ENCODE results near the gene TK2.
A peak's percentile ranks its signal among the peaks of the same experiment; 100 is the strongest.

TK2 gene

GRCh38 chr16:66529475-66529874 lies 20.4 kb downstream of the TK2 start:
- no peak for TF ChIP-seq CTCF (conservative IDR thresholded peaks at IDR 0.05; ENCODE audit: low read length)
- TF ChIP-seq EZH2phosphoT487 (IDR thresholded peaks at IDR 0.05; ENCODE audit: borderline replicate concordance) = no peak
- H3F3A ChIP-seq (ENCODE audit: low read depth) = peaks cover 2% of the 10 kb centered on the region; the same call in 1 of the 2 replicates
- H4K20me1 ChIP-seq (ENCODE audit: insufficient read depth, low read length, poor library complexity, severe bottlenecking) = no peaks in the 10 kb centered on the region
- no peak overlapping the region for H2AFZ ChIP-seq (ENCODE audit: low read length)
- H3K9me3 ChIP-seq (ENCODE audit: insufficient read depth, low read depth, low read length) = no peaks in the 10 kb centered on the region
- H3K27me3 ChIP-seq (ENCODE audit: insufficient read depth, low read length, poor library complexity, severe bottlenecking) = no peaks in the 10 kb centered on the region
- no peak overlapping the region for H3K9ac ChIP-seq (ENCODE audit: low read depth, low read length, poor library complexity, severe bottlenecking)
- peaks cover 9% of the 10 kb centered on the region; the same call in 1 of the 2 replicates for H3K36me3 ChIP-seq (ENCODE audit: insufficient read depth, low read length)
- H3K4me1 ChIP-seq (ENCODE audit: insufficient read depth, low read length, poor library complexity, severe bottlenecking) = peaks cover 27% of the 10 kb centered on the region
- no peak overlapping the region for H3K4me2 ChIP-seq (ENCODE audit: low read depth, low read length, poor library complexity, severe bottlenecking)
- H3K4me3 ChIP-seq (ENCODE audit: low read length, poor library complexity, severe bottlenecking) = no peak overlapping the region
- no peaks in the 10 kb centered on the region for H3K79me2 ChIP-seq (ENCODE audit: insufficient read depth, low read length)
- no peaks in the 10 kb centered on the region for H3K9me2 ChIP-seq (replicated peaks; ENCODE audit: low read depth, low read length)

- no peak overlapping the region for H3K9ac ChIP-seq (ENCODE audit: low read depth, low read length, poor library complexity, severe bottlenecking)
- no peaks in the 10 kb centered on the region for H3K27me3 ChIP-seq (ENCODE audit: insufficient read depth, low read length, poor library complexity, severe bottlenecking)
- H3K79me2 ChIP-seq (ENCODE audit: insufficient read depth, low read length) = no peaks in the 10 kb centered on the region
- no peak overlapping the region for H3K4me2 ChIP-seq (ENCODE audit: low read depth, low read length, poor library complexity, severe bottlenecking)
- no peaks in the 10 kb centered on the region for H3K9me2 ChIP-seq (replicated peaks; ENCODE audit: low read depth, low read length)
- no peaks in the 10 kb centered on the region for H3K9me3 ChIP-seq (ENCODE audit: insufficient read depth, low read depth, low read length)
- TF ChIP-seq EZH2phosphoT487 (IDR thresholded peaks at IDR 0.05; ENCODE audit: borderline replicate concordance) (no peak), CTCF (conservative IDR thresholded peaks at IDR 0.05; ENCODE audit: low read length) (no peak)
- H3F3A ChIP-seq (ENCODE audit: low read depth) = peaks cover 7% of the 10 kb centered on the region
- no peak overlapping the region for H2AFZ ChIP-seq (ENCODE audit: low read length)
- H4K20me1 ChIP-seq (ENCODE audit: insufficient read depth, low read length, poor library complexity, severe bottlenecking) = no peaks in the 10 kb centered on the region
- H3K36me3 ChIP-seq (ENCODE audit: insufficient read depth, low read length) = peaks cover 9% of the 10 kb centered on the region; the same call in 1 of the 2 replicates
- H3K4me3 ChIP-seq (ENCODE audit: low read length, poor library complexity, severe bottlenecking) = no peak overlapping the region
- H3K4me1 ChIP-seq (ENCODE audit: insufficient read depth, low read length, poor library complexity, severe bottlenecking) = peaks cover 38% of the 10 kb centered on the region
Measured at GRCh38 chr16:66528294-66528693, 21.6 kb downstream of the TK2 start.

- TF ChIP-seq EZH2phosphoT487 (IDR thresholded peaks at IDR 0.05; ENCODE audit: borderline replicate concordance) (no peak), CTCF (conservative IDR thresholded peaks at IDR 0.05; ENCODE audit: low read length) (no peak)
- peaks cover 13% of the 10 kb centered on the region for H3F3A ChIP-seq (ENCODE audit: low read depth)
- no peaks in the 10 kb centered on the region for H3K79me2 ChIP-seq (ENCODE audit: insufficient read depth, low read length)
- H4K20me1 ChIP-seq (ENCODE audit: insufficient read depth, low read length, poor library complexity, severe bottlenecking) = no peaks in the 10 kb centered on the region
- H3K4me1 ChIP-seq (ENCODE audit: insufficient read depth, low read length, poor library complexity, severe bottlenecking) = peaks cover 65% of the 10 kb centered on the region
- peak overlapping the region; percentile 71 for H3K4me2 ChIP-seq (ENCODE audit: low read depth, low read length, poor library complexity, severe bottlenecking)
- H3K9me3 ChIP-seq (ENCODE audit: insufficient read depth, low read depth, low read length) = no peaks in the 10 kb centered on the region
- no peaks in the 10 kb centered on the region for H3K27me3 ChIP-seq (ENCODE audit: insufficient read depth, low read length, poor library complexity, severe bottlenecking)
- peaks cover 9% of the 10 kb centered on the region; the same call in 1 of the 2 replicates for H3K36me3 ChIP-seq (ENCODE audit: insufficient read depth, low read length)
- no peaks in the 10 kb centered on the region for H3K9me2 ChIP-seq (replicated peaks; ENCODE audit: low read depth, low read length)
- peak overlapping the region; percentile 57 for H3K4me3 ChIP-seq (ENCODE audit: low read length, poor library complexity, severe bottlenecking)
- peak overlapping the region; percentile 63 for H3K9ac ChIP-seq (ENCODE audit: low read depth, low read length, poor library complexity, severe bottlenecking)
- no peak overlapping the region for H2AFZ ChIP-seq (ENCODE audit: low read length)
Measured at GRCh38 chr16:66525396-66526180, 24.3 kb downstream of the TK2 start.

All from Loucy (cell line).